NCI-H2227 (cell line): ENCODE results near the gene DENND1A.
"Not testable (repeated sequence)": the region's sequence is repeated elsewhere in the genome, so short reads cannot be mapped to it uniquely, and the experiment has no call there.

Source experiments
- DNase-seq: peaks from one replicate; lab custom pipeline; 2025; ENCODE audit not compliant: unreplicated experiment; lab: John Stamatoyannopoulos, UW

DENND1A gene

DNA sequence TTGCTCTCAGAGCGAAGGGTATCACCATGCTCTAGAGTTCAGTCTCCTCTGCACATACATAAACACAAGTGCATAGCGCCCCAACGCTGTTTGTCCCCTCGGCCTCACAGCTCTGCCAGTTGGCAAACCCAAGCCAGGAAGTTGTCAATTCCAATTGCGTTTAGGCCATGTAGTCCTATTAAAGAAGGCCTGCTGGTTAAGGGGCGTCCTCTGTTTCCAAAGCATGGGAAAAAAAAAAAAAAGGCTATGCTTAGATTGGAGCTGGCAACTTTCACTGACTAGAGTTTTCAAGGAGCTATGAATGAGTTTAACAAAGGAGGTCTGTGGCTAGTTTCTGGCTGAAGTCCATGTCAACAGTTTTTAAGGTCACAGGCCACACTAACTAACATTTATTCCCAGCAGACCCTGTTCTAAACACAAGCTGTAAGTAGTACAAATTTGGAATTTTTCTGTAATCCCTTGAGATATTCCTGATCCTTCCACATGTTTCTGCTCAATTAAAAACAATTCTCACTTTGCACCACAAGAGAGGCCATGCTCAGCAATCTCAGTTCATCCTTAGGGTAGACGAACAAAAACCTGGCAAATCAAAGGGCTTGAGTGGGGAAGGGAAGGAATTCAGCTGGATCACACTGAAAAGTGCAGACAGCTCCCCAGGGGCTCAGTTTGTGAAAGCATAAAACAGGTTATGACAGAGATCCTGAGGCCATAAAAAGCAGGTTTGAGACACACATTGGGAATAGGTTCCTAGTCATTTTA is 187.7 kb downstream of the DENND1A start:
- no peak for DNase-seq

DNA sequence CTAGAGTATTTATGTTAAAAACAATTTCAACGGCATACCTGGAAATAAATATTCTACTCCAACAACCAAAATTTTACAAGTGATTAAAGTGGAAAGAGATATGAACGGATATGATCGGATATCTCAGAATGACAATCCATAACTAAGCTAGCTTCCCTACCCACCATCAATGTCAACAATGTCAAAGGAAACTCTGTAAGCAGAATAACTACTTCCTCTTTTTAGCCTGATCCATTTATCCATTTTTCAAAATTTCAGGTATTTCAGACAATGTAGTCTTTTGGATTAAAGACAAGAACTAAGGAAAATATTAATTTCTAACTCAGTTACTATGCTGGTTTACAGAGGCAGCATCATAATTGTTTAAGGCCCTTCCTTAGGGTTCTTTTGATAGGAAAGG is 188.7 kb downstream of the DENND1A start:
- no peak for DNase-seq

DNA sequence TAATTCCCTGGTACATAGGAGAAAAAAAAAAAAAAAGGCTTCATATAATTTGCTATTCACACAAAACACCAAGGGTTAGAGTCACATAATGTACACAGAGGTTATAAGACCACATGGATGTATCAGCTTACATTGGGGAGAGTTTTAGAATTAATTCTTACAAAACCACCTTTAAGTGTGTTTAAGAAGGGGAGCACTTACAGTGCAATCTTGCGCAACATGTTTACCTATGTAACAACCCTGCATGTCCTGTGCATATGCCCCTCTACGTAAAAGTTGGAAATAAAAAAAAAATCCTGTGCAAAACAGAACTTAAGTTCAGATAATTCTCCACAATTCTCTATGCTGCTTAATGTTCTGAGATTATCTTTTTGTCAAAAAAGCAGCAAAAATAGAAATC is 190.0 kb downstream of the DENND1A start:
- no peak for DNase-seq

DNA sequence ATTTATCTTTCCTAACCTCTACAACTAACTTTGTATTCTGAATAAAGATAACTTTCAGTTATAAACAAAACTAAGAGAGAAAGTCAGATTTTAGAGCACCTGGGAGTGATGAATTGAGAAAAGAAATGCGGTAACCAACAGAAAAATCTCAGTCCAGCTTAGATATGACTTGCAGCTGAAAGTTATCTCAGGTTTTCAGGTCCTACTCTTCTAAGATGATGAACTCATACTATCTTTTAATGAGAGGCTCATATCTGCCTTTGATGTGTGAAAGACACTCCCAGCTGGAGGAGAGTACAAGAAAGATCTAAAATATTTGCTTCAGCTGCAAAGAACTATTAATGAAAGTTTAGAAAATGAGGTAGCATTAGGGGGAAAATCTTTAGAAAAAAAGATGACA is 190.5 kb downstream of the DENND1A start:
- DNase-seq = no peak

DNA sequence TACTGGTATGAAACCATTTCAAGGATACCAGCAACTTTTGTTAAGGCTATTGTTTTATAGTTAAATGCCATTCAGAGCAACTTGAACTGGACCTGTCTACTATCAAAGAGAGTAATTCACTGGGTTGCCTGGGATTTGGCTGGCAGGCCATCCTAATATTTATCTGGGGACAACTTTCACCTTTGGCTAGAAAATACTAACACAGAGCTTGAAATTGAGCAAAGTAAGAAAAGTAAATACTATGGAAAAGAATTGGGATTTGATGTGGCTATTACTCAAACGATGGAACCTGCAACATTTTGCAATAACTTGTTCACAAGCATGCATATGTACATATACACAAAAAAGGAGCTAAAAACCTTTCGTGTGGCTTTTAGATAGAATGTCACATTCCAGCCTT is 191.3 kb downstream of the DENND1A start:
- no peak for DNase-seq

DNA sequence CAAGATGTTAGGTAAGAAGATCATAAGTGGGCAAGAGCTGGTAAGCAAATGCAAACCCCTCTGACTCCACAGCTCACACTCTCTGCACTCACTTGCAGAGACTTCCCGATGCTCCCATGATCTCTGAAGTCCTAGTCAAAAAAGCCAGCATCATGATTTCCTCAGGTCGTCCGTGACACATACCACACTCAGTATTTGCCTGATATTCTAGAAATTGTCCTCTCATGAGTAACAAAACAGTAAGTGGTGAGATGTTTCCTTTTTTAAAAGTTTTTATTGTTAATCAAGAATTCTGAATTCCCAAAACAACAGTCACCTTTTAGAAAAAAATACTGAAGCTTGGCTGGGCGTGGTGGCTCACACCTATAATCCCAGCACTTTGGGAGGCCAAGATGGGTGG is 194.6 kb downstream of the DENND1A start:
- no peak for DNase-seq

DNA sequence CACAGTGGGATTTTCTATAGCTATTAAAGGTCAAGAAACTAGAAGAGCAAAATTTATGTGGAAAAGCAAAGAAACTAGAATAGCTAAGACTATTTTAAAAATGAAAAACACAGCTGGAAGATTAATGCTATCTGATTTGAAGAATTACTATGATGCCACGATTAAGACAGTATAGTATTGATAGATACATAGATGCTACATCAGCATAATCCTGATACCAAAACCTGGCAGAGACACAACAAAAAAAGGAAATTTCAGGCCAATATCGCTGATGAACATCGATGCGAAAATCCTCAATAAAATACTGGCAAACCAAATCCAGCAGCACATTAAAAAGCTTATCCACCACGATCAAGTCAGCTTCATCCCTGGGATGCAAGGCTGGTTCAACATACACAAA is 201.4 kb downstream of the DENND1A start:
- DNase-seq = not testable (repeated sequence)

DNA sequence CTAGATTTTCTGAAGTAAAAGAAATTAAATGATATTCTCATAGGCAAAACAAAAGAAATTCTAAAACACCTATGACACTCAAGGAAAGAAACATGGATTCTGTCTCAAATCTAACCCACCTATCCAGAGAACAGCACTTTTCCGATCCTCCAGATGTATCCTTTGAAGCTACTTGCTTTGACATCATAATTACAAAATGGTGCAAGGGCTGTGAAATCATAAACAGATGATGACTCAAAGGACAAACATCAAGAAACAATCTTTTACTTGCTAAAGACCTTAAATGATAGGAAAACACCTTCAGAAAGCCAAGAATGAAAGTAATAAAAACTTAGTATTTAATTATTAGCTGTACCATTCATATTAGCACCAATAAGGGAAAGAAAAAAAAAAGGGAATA is 202.6 kb downstream of the DENND1A start:
- DNase-seq = no peak

DNA sequence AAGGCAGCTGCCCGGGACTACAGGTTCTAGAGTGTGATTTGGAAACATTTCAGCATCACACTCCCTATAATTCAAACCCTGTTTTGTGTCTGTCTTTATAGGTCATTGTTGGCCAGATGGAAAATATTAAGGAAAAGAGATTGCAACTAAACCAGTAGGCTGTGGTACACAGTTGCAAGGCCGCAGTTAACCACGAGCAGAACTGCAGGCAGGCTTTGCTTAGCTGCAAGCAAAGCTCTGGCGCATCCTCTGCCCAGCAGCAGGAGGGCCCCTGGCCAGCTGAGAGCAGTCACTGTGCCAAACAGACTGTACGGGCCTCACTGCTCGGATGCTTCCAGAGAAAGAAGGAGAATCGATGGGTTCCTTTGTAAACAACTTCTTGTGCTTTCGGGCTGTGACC is 204.5 kb downstream of the DENND1A start:
- peak; percentile 33 for DNase-seq

DNA sequence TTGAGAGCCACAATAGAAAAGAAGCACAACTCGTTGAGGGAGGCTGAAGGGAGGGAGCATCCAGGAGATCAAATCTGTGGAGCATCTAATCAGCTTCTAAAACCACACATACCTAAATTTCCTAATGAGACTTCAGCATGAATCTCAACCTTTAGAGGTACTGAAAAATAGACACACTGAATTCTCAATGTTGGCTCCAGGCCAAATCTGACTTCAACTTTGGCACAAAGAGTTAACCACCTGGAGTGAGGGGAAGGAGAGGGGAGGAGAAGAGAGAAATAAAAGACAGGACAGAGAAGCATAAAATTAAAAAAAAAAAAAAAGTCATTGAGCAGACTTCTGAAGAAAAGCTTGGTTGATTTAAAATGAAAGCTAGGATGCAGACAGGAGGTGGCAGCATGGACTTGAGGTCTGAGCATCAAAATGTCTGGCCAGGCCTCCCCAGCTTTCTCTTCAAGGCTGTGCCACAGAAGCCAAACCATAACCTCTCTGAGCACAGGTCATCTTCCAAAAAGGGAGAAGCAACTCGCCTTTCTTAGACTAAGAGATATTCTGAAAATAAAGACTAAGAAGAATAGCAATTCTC is 205.6 kb downstream of the DENND1A start:
- no peak for DNase-seq

DNA sequence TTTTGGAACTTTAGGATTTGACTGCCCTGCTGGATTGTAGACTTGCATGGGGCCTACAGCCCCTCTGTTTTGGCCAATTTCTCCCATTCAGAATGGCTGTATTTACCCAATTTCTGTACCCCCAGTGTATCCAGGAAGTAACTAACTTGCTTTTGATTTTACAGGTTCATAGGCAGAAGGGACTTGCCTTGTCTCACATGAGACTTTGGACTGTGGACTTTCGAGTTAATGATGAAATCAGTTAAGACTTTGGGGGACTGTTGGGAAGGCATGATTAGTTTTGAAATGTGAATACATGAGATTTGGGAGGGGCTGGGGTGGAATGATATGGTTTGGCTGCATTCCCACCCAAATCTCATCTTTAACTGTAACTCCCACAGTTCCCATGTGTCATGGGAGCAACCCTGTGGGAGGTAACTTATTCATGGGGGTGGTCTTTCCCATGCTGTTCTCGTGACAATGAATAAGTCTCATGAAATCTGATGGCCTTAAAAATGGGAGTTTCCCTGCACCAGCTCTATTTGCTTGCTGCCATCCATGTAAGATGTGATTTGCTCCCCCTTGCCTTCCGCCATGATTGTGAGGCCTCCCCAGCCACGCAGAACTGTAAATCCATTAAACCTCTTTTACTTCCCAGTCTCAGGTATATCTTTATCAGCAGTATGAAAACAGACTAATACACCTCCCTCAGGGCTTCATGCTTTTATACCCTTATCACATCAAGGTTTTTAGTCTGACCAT is 206.6 kb downstream of the DENND1A start:
- DNase-seq = no peak

DNA sequence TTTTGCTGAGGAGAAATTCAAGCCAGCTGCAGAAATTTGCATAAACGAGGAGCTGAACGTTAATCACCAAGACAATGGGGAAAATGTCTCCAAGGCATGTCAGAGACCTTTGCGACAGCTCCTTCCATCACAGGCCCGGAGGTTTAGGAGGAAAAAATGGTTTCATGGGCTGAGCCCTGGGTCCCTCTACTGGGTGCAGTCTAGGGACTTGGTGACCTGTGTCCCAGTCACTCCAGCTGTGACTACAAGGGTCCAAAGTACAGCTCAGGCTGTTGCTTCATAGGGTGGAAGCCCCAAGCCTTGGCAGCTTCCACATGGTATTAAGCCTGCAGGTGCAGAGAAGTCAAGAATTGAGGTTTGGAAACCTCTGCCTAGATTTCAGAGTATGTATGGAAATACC is 207.5 kb downstream of the DENND1A start:
- DNase-seq = no peak

DNA sequence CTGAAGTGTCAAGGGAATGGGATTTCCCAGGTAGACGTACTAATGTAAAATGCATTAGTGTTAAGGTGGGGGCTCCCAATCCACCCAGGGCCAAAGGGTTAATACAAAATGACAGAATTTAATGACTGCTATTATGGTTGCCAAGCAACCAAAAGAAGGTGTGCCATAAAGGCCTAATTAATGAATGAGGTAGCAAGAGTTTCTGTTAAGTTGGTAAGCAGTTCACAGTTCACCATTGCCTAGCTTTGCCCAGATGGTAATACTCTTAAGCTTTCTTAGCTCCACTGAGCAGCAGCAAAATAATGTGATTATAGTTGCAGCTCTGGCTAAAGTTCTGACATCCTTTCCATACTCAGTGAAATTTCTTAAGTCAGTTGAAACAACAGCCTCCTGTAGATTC is 211.7 kb downstream of the DENND1A start:
- DNase-seq = no peak

DNA sequence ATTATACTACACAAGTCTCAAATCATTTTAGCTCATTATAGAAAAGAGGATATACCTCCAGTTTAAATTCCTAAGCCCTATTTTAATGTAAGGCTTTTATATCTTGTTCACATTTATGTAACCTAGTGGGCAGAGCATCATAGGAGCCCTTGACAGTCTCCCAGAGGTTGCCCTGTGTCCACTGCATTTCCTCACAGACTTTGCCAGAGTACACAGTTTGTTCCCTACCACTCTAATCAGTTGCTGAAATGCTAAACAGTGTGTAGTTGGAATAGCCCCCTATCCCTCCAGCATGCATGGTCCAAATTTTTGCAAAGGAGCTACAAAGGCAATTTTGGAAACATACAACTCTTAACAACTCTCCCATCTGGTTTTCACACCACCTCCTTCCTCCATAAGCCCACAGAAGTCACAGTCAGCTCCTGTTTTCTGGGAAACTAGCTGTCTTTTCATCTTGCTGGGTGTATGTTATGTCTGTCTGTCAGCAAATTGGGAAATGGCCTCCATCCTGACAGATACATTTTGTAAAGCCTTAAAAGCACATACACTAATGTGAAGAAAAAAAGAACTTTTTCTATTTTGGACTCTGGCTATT is 212.2 kb downstream of the DENND1A start:
- no peak for DNase-seq

DNA sequence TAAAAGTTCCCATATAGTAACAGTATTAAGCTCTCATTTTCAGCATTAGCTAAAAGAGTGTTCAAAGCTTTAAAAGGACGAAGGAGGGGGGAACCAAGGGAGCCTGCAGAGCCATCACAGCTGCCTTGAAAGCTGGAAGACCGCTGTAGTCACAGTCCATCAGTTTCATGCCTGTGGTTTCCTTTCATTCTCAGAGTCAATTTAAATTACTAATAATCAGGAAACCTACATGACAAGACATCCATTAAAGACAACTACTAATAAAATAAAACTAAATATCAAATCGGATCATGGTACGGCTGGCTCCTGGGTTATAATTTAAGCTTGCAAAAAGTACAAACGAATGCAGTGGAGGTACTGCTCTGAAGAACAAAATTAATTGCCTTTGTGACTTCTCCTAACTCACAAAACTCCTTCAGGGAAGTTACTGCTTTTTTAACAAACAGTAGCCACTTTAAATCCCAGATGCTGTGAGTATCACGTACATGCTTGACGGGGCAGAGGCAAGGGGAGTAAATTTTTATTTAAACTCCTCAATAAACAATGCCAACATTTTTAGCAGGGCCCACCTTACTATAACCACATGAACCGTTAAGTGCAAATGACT is 213.5 kb downstream of the DENND1A start:
- no peak for DNase-seq

DNA sequence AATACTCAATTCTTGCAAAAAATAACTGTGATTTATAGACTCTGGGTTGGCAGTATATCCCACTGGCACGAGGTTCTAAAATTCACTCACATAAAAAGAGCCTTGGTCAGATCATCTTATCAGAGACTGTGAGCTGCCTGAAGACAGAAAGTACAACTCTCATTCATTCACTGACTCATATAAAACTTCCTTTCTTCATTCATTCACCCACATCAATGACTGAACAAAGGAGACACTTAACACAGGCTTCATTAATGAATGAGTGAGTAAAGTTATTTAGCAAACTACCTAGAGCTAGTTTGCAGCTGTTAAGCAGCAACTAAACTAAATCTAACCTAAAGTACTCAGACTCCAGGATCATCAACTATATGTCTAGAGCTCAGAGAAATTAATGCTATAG is 214.7 kb downstream of the DENND1A start:
- DNase-seq = no peak

DNA sequence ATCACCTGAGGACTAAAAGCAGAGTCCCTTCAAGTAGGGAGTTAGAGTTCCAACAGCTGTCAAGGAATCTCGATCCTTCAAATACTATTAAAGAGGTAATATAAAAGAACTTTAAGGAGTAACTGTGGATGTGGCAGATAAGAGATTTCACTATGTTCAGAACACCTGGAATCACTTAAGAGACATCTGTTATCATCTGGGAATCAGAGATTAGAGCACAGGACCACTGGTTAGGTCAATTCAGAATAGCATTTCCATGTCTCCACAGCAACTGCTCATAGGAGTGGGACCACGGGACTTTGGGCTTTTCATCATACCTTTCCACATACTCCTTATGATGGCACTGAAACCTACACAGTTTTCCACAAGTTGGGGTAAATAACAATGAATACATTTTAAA is 216.6 kb downstream of the DENND1A start:
- DNase-seq = no peak

DNA sequence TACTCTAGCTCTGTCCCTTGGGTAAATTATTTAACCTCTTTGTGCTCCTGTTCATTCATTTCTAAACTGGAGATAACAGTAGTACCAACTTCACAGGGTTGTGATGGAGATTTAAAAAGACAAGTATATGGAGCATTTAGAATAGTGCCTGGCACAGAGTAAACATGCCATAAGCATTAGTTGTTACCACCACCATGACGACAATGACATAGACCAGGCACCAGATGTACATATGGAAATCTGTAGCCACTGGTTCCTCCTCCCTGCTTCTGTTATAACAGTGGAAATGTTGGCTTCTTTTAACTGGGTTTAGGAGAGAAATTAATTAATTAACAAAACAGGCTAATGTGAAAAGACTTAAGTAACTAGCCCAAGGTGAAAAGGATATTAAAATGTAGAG is 217.5 kb downstream of the DENND1A start:
- DNase-seq = no peak

DNA sequence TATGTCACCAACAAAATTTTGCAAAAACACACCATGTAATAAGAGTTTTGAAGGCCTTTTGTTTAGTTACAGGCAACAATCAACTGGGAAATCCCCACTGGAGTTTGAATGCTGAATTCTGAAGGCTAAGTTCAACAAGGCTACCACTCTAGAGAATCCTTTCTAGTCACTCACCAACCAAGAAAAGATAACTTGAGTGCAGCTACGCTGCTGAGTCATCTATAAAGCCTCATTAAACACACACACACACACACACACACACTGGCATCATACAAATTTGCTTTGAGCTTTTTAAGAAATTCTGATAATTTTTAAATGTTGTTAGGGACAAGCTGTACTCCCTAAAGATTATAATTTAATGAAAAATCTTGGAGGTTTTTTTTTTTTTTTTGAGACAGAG is 219.6 kb downstream of the DENND1A start:
- DNase-seq = no peak

DNA sequence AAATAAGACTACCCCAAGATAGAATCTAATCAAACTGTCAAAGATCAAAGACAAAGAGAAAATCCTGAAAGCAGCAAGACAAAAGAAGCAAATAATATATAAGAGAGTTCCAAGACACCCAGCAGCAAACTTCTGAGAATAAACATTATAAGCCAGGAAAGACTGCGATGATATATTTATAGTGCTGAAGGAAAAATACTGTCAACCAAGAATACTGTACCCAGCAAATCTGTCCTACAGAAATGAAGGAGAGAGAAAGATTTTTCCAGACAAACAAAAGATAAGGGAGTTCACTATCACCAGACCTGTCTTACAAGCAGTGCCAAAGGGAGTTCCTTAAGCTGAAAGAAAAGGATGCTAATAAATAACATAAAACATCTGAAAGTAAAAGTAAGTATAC is 227.4 kb downstream of the DENND1A start:
- no peak for DNase-seq

DNA sequence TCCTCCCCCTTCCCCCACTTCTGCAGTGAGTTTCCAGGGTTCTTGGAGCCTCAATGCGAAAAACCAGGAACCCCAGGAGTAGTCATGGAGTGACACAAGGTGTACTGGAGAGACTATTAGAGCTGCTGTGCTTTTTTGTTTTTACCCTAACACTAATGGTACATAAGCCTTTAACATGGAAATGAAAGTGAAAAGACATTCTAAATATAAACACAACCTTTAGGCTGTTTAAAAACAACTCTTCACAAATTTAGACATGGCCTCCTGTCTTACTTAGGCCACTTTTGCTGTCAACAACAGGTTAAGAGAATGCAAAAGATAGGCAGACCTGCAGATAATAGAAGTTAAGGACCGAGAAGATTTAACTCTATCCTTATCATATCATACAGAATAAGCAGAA is 232.2 kb downstream of the DENND1A start:
- no peak for DNase-seq

DNA sequence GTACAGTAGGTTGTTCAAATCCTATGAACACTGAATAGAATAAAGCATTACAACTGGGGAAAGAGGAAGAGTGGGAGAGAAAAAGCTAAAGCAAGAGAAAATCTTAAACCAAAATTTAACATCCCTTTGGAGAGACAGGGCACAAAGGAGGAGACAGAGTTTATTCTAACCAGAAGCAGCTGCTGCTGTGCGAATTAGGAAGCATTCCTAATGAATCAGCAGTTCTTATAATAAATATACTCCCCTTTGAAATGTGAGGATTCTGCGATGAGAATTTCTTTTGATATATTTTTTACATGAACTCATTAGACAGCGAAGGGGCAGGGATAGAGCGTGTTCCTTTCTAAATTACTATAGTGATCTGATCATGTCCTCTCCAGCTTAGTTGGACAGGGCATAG is 233.4 kb downstream of the DENND1A start:
- no peak for DNase-seq
